Jurkat, Clone E6-1 (cell line): ENCODE results near the gene MET.
"Not testable (repeated sequence)": the region's sequence is repeated elsewhere in the genome, so short reads cannot be mapped to it uniquely, and the experiment has no call there.

ENCODE experiments used
- DNase-seq: peaks from one replicate; pipeline ENCODE4 v3.0.0-alpha.2; 2011; ENCODE audit warnings: low read depth, low spot score
- H3K4me3 ChIP-seq: 2 replicates; pipeline ENCODE4 v1.5.1; 2011; ENCODE audit warnings: mild to moderate bottlenecking, low read length, control low read depth, moderate library complexity

The MET gene

DNA sequence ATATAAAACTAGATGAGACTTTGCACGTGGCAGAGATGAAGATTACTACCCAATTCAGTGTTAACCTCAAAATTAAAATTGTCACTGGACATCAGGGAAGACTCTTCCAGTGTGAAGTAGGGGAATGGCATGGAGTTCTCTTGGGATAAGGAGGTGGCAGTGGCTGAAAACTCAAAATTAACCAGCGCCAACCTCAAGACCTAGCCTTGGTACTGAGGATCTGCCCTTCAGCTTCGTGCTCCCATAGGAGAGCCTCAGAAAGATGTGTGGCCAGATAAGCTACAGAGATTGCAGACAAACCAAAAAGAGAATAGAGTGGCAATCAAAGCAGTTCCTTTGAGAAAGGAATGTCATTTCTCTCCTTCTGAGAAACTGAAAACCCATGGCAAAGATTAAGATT lies 143.0 kb downstream of the MET start:
- H3K4me3 ChIP-seq, result no peak overlapping the region
- no peak for DNase-seq

DNA sequence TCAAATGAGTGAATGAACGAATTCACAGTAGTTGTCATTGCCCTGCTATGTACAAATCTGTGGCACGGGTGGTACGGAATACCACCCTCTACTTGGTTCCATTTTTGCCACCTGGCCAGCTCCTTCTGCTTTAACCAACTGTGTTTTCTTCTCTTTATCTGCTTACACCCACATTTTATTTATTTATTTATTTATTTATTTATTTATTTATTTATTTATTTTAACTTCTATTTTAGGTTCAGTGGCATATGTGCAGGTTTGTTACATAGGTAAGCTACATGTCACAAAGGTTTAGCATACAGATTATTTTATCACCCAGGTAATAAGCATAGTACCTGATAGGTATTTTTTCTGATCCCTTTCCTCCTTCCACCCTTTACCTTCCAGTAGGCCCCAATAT lies 148.2 kb downstream of the MET start:
- no peak for DNase-seq
- H3K4me3 ChIP-seq, result no peak overlapping the region

DNA sequence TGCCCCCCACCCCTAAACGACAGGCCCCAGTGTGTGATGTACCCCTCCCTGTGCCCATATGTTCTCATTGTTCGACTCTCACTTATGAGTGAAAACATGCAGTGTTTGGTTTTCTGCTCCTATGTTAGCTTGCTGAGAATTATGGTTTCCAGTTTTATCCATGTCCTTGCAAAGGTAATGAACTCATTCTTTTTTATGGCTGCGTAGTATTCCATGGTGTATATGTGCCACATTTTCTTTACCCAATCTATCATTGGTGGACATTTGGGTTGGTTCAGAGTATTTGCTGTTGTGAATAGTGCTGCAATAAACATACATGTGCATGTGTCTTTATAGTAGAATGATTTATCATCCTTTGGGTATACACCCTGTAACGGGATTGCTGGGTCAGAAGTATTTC lies 149.7 kb downstream of the MET start:
- DNase-seq, H3K4me3 ChIP-seq: not testable (repeated sequence)

DNA sequence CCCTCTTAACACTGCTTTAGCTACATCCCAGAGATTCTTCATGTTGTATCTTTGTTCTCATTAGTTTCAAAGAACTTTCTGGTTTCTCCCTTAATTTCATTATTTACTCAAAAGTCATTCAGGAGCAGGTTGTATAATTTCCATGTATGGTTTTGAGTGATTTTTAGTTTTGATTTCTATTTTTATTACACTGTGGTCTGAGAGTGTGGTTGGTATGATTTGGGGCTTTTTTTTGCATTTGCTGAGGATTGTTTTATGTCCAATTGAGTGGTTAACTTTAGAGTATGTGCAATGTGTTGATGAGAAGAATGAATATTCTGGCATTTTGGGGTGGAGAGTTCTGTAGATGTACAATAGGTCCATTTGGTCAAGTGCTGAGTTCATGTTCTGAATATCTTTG lies 152.5 kb downstream of the MET start:
- no peak for DNase-seq
- H3K4me3 ChIP-seq, result no peak overlapping the region

DNA sequence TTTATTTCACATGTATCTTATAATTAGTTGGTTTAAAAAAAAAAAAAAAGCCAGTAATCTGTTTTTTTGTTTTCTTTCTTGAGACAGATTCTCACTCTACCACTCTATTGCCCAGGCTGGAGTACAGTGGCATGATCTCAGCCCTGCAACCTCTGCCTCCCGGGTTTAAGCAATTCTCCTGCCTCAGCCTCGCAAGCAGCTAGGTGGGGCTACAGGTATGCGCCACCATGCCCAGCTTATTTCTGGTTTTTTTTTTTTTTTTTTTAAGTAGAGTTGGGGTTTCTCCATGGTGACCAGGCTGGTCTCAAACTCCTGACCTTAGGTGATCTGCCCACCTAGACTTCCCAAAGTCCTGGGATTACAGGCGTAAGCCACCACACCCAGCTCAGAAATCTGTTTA lies 156.3 kb downstream of the MET start:
- no peak for DNase-seq
- no peak overlapping the region for H3K4me3 ChIP-seq

DNA sequence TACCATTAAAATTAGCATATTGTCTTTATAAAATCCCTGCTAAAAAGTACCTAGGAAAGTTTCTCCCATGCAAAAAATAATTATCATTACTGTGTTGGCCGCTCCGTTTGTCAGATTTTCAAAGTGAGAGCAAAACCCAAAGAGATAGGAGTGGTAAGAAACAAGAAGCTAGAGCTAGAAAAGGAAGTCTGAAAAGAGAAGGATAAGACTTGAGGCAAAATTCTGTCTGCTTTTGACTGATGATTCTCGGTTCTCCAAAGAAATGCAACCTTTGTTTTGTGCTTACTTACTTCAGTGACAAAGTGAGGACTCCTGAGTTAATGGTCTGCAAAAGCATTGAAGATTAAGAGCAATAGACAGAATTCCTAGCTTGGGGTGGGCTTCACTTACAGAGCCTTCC lies 157.0 kb downstream of the MET start:
- DNase-seq, result no peak
- no peak overlapping the region for H3K4me3 ChIP-seq

DNA sequence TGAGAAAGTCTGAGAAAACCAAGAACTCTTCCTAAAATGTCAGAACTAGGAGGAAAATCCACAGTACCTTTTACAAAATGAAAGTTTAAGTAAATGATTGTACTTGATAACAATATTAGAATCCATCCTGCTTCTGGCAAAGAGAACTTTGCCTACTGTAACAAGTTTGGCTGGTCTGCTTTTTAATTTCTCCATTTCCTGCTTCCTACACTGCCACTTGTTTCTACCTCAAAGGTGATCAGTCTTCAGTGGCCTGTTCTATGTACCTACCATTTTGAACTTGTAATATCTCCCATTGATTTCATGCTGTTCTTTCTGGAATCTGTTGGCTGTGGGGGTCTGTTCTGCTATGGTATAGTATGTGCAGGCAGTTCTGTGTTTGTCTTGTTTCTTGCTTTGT lies 157.5 kb downstream of the MET start:
- no peak overlapping the region for H3K4me3 ChIP-seq
- DNase-seq, result no peak

DNA sequence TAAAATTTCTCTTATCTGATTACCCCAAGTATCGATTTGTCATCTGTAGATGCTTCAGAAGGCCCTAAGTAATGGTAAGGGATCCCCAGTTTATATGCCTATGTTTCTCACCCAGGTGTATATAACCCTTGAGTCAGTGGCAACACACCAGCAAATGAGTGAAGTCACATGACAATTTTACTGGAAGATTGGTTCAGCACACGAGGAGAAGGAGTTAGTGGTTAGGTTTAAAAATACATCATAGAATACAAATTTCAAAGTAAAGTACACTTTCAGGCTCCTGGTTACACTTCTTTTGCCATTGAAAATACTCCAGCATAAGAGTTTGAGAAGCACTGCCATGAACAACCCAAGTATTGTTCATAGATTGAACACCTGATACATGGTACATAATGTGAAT lies 160.7 kb downstream of the MET start:
- no peak overlapping the region for H3K4me3 ChIP-seq
- no peak for DNase-seq

DNA sequence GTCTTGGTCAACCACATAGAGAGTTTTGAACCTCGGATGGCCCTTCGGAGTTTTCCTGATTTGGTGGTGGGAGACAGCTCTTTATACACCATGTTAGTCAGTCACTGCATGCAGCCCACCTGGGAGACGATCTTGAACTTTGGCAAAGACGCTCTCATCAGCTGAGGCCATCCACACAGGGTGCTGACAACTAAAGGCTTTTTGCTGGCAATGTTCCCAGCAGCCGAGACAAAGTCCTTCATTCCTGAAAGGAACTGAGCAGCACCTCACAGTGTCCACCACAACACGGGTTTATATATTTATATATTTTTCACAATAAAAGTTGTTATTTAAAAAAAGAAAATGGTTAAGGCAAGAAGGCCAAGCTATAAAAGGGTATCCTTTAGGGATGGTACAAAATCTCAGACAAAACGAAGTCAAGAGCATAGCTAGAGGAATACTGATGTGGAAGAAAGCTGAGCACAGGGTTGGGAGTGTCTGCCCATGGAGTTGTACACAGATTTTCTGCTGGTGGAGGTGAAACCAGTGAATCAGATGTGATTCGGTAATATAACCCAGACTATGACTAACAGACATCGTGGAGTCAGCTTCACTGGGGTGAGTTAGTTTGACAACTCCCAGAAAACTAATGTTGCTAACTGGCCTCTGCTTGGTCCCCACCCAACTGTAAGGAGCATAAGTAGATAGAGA lies 163.0 kb downstream of the MET start:
- H3K4me3 ChIP-seq, result no peak overlapping the region
- no peak for DNase-seq

DNA sequence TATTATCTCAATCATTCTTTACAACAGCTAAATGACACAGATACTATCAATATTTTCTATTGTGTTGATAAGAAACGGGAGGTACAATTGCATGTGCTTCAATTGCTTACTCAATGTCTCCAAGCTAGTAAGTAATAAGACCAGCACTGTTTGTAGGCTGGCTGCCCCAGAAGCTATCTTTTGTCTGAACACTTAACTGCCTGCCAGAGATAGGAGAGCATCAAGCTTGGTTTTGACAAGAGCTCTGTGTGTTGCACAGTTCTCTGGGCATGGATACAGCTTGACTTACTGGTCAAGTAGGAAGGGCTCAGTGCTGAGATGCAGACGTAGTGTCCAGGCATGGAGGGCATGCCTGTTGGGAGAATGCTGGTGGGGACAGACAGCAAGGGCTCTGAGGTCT lies 164.1 kb downstream of the MET start:
- DNase-seq, result no peak
- no peak overlapping the region for H3K4me3 ChIP-seq

DNA sequence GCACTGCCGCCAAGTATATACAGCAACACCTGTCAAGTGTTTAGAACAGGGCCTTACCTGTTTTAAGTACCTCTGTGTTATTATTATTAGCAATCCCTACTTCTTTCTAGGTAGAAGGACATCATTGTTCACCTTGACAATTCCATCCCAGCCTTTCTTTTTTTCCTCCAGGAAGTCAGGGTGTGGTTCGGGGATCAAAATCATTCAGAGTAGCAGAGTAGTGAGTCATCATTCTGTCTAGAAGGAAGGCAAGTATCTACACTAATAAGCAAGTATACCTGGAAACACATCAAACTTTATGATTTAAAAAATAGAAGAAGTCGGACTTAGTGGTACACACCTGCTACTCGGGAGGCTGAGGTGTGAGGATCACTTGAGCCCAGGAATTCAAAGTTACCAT lies 164.9 kb downstream of the MET start:
- DNase-seq, result no peak
- no peak overlapping the region for H3K4me3 ChIP-seq

DNA sequence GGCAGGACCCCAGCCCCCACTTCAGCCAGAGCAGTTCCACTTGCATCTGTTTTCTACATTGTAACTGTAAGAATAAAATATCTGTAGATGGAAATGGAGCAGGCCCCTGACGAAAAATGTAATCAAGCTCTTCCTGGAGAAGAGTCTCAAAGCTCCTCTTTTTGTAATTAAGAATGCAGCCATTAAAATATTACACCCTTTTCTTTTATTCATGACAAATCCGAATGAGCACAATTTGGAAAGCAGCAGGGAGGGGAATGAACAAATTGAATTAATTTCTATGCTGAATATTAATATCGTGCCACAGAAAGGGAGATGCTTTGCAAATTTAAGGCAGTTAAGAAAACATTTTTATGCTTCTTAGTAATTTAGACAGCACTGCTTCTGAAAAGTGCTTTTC lies 165.6 kb downstream of the MET start:
- H3K4me3 ChIP-seq, result no peak overlapping the region
- no peak for DNase-seq

DNA sequence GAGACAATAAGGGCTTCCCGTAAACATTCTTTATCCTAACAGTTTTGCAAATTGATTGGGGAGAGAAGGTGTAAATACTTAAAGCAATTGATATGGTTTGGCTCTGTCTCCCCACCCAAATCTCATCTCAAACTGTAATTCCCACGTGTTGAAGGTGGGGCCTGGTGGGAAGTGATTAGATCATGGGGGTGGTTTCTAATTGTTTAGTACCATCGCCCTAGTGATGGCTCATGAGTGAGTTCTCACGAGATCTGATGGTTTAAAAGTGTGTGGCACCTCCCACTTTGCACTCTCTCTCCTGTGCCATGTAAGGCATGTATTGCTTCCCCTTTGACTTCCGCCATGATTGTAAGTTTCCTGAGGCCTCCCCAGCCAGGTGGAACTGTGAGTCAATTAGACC lies 168.3 kb downstream of the MET start:
- DNase-seq, result no peak
- no peak overlapping the region for H3K4me3 ChIP-seq

DNA sequence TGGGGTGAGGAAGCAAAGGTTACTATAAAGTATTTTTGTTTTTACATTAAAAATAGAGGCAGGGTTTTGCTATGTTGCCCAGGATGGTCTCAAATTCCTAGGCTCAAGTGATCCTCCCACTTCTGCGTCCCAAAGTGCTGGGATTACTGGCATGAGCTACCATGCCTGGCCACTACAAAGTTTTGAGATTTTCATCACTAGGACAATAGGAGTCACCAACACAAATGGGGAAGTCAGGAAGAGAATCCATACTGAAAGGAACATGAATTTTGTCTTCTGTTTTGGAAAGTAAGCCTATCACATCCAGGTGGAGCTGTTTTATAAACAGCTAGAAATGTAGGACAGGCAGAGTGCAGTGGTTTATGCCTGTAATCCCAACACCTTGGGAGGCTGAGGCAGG lies 170.4 kb downstream of the MET start:
- DNase-seq, result no peak
- H3K4me3 ChIP-seq, result no peak overlapping the region

DNA sequence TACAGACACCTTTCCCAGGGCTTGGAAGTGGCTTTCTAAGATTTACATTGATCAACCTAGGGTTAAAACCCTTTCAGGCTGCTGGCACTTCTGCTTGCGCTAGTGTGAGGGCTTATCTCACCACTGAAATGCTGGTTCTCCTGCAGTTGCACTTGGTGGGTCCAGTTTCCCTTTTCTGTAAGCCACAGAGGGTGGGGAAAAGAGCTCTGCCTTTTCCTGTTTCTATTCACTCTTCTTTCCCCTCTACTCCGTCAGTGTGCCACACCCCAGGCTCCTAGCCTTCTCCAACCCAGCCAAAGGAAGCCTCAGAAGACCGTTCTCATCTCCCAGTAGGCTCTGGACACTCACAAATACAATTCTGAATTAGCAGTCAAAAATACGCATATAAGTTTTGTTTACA lies 171.4 kb downstream of the MET start:
- H3K4me3 ChIP-seq, result no peak overlapping the region
- DNase-seq, result no peak
